Testis (tissue), 2 donors: ENCODE data around the gene SHISAL1.

Experiments
- POLR2A ChIP-seq: fragments of 450-650 bp; IDR thresholded peaks from one replicate; pipeline ENCODE4 v1.6.1; 2017; ENCODE audit warnings: antibody characterized with exemption, mild to moderate bottlenecking, moderate library complexity
- TF ChIP-seq, protein P1 (sequence below), 3 experiments: fragments of 450-650 bp in 2 of 3; fragments of 200-600 bp in 1 of 3; sonication (generic) in 1 of 3; IDR thresholded peaks; one replicate each; pipeline ENCODE4 v1.5.1; 2016 to 2019; ENCODE audit warnings: antibody characterized with exemption in 3 of 3, mild to moderate bottlenecking in 2 of 3, moderate library complexity in 1 of 3

DNA sequence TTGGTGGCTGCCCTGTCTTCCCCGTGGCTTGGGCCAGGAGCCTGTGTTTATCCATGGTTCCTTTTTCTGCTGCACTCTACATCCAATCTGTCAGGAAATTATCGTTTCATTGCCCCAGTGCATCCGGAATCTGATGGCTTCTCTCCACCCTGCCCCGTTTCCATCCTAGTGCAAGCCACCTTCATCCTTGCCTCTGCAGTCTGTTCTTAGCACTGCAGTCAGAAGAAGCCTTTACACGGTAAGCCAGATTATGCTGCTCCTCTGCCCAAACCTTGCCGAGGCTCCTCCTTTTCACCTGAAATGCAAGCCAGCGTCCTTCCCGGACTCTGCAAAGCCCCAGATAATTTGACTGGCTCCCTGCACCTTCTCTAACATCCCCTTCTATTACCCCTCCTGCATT is 86.9 kb downstream of the SHISAL1 start:
- TF ChIP-seq POLR2A: no peak
- TF ChIP-seq, protein P1, sequence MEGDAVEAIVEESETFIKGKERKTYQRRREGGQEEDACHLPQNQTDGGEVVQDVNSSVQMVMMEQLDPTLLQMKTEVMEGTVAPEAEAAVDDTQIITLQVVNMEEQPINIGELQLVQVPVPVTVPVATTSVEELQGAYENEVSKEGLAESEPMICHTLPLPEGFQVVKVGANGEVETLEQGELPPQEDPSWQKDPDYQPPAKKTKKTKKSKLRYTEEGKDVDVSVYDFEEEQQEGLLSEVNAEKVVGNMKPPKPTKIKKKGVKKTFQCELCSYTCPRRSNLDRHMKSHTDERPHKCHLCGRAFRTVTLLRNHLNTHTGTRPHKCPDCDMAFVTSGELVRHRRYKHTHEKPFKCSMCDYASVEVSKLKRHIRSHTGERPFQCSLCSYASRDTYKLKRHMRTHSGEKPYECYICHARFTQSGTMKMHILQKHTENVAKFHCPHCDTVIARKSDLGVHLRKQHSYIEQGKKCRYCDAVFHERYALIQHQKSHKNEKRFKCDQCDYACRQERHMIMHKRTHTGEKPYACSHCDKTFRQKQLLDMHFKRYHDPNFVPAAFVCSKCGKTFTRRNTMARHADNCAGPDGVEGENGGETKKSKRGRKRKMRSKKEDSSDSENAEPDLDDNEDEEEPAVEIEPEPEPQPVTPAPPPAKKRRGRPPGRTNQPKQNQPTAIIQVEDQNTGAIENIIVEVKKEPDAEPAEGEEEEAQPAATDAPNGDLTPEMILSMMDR (IDR thresholded peaks at IDR 0.05): no peak
